ENCODE data around the gene SH2D5. TPM values are rescaled to one million over a fixed set of nuclear protein-coding genes. Genes with fewer than 3 reads are reported as not detected.

The SH2D5 gene
- total and polyA plus RNA-seq, 2 experiments from 2014 or later = 0.53 to 1.1 TPM

GRCh38 chr1:20770314-20771087 is 38.0 kb upstream of the SH2D5 start:
- H3K79me2 ChIP-seq = peaks cover 47% of the 10 kb centered on the region
- no peak overlapping the region for H3K4me2 ChIP-seq
- H3K4me1 ChIP-seq (ENCODE audit: insufficient read depth) = no peaks in the 10 kb centered on the region
- peaks cover 8% of the 10 kb centered on the region for H3K36me3 ChIP-seq (replicated peaks; ENCODE audit: insufficient read depth, low read depth)
- TF ChIP-seq EZH2 (IDR thresholded peaks at IDR 0.05; ENCODE audit: borderline replicate concordance) (no peak), EZH2phosphoT487 (IDR thresholded peaks at IDR 0.05; ENCODE audit: low read depth, severe bottlenecking, unreplicated experiment) (no peak), CTCF (IDR thresholded peaks at IDR 0.05; ENCODE audit: poor library complexity) (no peak)
- H3K9me2 ChIP-seq (replicated peaks; ENCODE audit: insufficient read depth) = no peaks in the 10 kb centered on the region
- no peak overlapping the region for H3K4me3 ChIP-seq
- H2AFZ ChIP-seq = no peak overlapping the region
- no peaks in the 10 kb centered on the region for H3K9me3 ChIP-seq (ENCODE audit: low read depth)
- H3K27me3 ChIP-seq = no peaks in the 10 kb centered on the region
- peaks cover 12% of the 10 kb centered on the region for H4K20me1 ChIP-seq (ENCODE audit: insufficient read depth, poor library complexity, severe bottlenecking)
- H3K27ac ChIP-seq = no peak overlapping the region
- 97% methylated on average over 6 of the region's 6 CpGs for WGBS (ENCODE audit: low lambda C conversion rate, missing lambda C conversion rate)
- no peak for DNase-seq (ENCODE audit: low spot score)

GRCh38 chr1:20767271-20767670 is 34.8 kb upstream of the SH2D5 start:
- H3K36me3 ChIP-seq (replicated peaks; ENCODE audit: insufficient read depth, low read depth) = peaks cover 8% of the 10 kb centered on the region

GRCh38 chr1:20763417-20763816 is 30.9 kb upstream of the SH2D5 start:
- no peak for DNase-seq (ENCODE audit: low spot score)
- no peaks in the 10 kb centered on the region for H3K9me2 ChIP-seq (replicated peaks; ENCODE audit: insufficient read depth)
- H3K27me3 ChIP-seq = no peaks in the 10 kb centered on the region
- peaks cover 4% of the 10 kb centered on the region for H3K79me2 ChIP-seq
- peaks cover 4% of the 10 kb centered on the region for H3K36me3 ChIP-seq (replicated peaks; ENCODE audit: insufficient read depth, low read depth)
- WGBS (ENCODE audit: low lambda C conversion rate, missing lambda C conversion rate) = 97% methylated on average over 3 of the region's 3 CpGs
- H3K4me1 ChIP-seq (ENCODE audit: insufficient read depth) = no peaks in the 10 kb centered on the region
- no peaks in the 10 kb centered on the region for H4K20me1 ChIP-seq (ENCODE audit: insufficient read depth, poor library complexity, severe bottlenecking)
- no peak overlapping the region for H3K4me3 ChIP-seq
- TF ChIP-seq EZH2phosphoT487 (IDR thresholded peaks at IDR 0.05; ENCODE audit: low read depth, severe bottlenecking, unreplicated experiment) (no peak), CTCF (IDR thresholded peaks at IDR 0.05; ENCODE audit: poor library complexity) (no peak), EZH2 (IDR thresholded peaks at IDR 0.05; ENCODE audit: borderline replicate concordance) (no peak)
- no peaks in the 10 kb centered on the region for H3K9me3 ChIP-seq (ENCODE audit: low read depth)
- no peak overlapping the region for H3K27ac ChIP-seq
- no peak overlapping the region for H3K4me2 ChIP-seq
- H2AFZ ChIP-seq = no peak overlapping the region

More at GRCh38 chr1:20767271-20767670, 34.8 kb upstream of the SH2D5 start:
- H4K20me1 ChIP-seq (ENCODE audit: insufficient read depth, poor library complexity, severe bottlenecking) = peaks cover 10% of the 10 kb centered on the region
- H3K79me2 ChIP-seq = peaks cover 16% of the 10 kb centered on the region
- TF ChIP-seq EZH2phosphoT487 (IDR thresholded peaks at IDR 0.05; ENCODE audit: low read depth, severe bottlenecking, unreplicated experiment) (no peak), CTCF (IDR thresholded peaks at IDR 0.05; ENCODE audit: poor library complexity) (no peak), EZH2 (IDR thresholded peaks at IDR 0.05; ENCODE audit: borderline replicate concordance) (no peak)
- H3K9me3 ChIP-seq (ENCODE audit: low read depth) = no peaks in the 10 kb centered on the region
- no peaks in the 10 kb centered on the region for H3K27me3 ChIP-seq
- no peak overlapping the region for H3K4me2 ChIP-seq
- H3K27ac ChIP-seq = no peak overlapping the region
- no peak overlapping the region for H3K4me3 ChIP-seq
- no peaks in the 10 kb centered on the region for H3K4me1 ChIP-seq (ENCODE audit: insufficient read depth)
- H3K9me2 ChIP-seq (replicated peaks; ENCODE audit: insufficient read depth) = no peaks in the 10 kb centered on the region
- DNase-seq (ENCODE audit: low spot score) = no peak
- H2AFZ ChIP-seq = no peak overlapping the region

Data from hepatocyte (in vitro differentiated cells).